Keratinocyte (primary cell): ENCODE measurements around the gene NKD1.

Source experiments
- CTCF ChIP-seq, 3 experiments: IDR thresholded peaks in 1 of 3; conservative IDR thresholded peaks in 1 of 3; optimal IDR thresholded peaks in 1 of 3; 2 replicates in 2 of 3; 3 replicates in 1 of 3; pipeline versions ENCODE3 to v1.5.1; 2011; ENCODE audit warnings: low read length in 3 of 3, mild to moderate bottlenecking in 3 of 3, moderate library complexity in 2 of 3, control low read depth in 1 of 3, inconsistent platforms in 1 of 3; ENCODE audit not compliant: insufficient read depth in 2 of 3; ENCODE audit errors: extremely low read depth in 1 of 3
- EZH2 ChIP-seq: IDR thresholded peaks from one replicate; pipeline ENCODE4 v1.6.1; 2012; ENCODE audit warnings: inconsistent platforms, mild to moderate bottlenecking, low read length, moderate library complexity

- no peak for TF ChIP-seq CTCF (optimal IDR thresholded peaks at IDR 0.05 in 1 of 3, IDR thresholded peaks at IDR 0.05 in 1 of 3, conservative IDR thresholded peaks at IDR 0.05 in 1 of 3; ENCODE audit: extremely low read depth in 1 of 3, insufficient read depth in 2 of 3, low read length in 3 of 3)
- TF ChIP-seq EZH2, result no peak
Measured at GRCh38 chr16:50502616-50503011, 45.6 kb upstream of the NKD1 start.
